ENCODE results near the gene NCOA3.

- TF ChIP-seq CTCF (IDR thresholded peaks at IDR 0.05) (no peak), POLR2AphosphoS5 (IDR thresholded peaks at IDR 0.05) (no peak), POLR2A (IDR thresholded peaks at IDR 0.05) (no peak)
These were observed 189.9 kb downstream of the NCOA3 start for GRCh38 chr20:47691625-47692024.
